Measurements from ENCODE around the gene TMEM219.
A peak's percentile ranks its signal among the peaks of the same experiment; 100 is the strongest.
"Not testable (repeated sequence)": the region's sequence is repeated elsewhere in the genome, so short reads cannot be mapped to it uniquely, and the experiment has no call there.

TMEM219 gene, protein sequence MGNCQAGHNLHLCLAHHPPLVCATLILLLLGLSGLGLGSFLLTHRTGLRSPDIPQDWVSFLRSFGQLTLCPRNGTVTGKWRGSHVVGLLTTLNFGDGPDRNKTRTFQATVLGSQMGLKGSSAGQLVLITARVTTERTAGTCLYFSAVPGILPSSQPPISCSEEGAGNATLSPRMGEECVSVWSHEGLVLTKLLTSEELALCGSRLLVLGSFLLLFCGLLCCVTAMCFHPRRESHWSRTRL

GRCh38 chr16:29961479-29962343 is at the start of gene TMEM219:
Gene TMEM219, plus strand, starts transcription at chr16:29962079. Its CDS starts 1,065 bp downstream, at chr16:29963144.
- DNase-seq = peak; percentile 88 to 89

GRCh38 chr16:29912087-29912486 is 49.8 kb upstream of the TMEM219 start:
- DNase-seq = no peak

GRCh38 chr16:29913514-29913913 is 48.4 kb upstream of the TMEM219 start:
- DNase-seq = no peak

DNA sequence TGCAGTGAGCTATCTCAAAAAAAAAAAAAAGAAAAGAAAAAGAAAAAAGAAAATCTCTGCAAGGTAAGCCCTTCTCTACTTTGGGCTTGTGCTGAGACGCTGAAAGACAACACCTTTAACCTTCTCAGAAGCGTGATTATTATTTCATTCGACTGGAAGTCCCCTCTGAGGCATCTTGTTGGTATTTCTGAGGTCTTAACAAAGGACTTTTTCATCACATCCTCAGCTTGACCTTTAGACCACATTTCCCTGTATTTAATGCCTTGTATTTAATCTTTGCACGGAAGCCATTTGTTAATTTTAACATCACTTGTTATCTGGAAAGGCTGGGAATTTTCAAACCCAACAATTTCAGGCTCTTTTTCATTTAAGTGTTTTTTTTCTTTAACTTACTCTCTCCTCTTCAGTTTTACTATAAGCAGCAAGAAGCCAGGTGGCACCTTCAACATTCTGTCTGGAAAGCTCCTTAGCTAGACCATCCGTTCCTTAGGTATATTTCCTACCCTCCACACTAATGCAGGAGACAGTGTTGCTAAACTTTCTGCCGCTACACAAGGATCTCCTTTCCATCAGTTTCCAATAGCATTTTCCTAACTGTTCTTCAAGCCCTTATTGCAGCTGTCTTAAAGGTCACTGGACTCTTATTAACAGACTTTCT is 46.2 kb upstream of the TMEM219 start:
- peak in 1 of 2 experiments; percentile 59 for DNase-seq

GRCh38 chr16:29916979-29917378 is 44.9 kb upstream of the TMEM219 start:
- DNase-seq = no peak

DNA sequence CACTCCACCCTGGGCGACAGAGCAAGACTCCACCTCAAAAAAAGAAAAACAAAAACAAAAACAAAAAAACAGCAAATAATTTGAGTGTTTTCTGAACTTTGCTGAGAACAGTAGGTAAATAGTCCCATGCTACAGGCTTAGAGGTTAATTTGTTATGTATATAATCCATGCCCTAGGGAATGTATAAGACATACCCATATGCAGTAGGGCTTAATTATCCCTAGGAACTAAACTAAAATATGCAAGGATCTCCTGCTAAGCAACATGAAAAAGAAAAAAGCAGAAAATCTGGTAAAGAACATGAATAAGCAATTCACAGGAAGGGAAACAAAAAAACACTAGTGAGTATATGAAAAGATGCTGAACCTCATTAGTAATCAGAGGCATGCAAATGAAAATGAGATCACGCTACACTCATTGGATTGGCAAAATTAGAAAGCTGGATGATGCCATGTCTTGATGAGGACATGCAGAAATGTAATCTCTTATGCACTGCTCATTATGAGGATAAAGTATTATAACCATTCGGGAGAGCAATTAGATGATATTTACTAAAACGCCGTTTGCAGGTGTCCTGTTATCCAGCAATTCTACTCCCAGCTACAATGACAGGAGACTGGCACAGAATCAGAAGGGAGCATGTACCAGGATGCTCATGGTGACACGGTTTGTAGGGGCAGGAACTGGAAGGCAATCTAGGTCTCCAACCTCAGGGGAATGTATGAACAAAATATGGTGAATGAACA is 41.4 kb upstream of the TMEM219 start:
- no peak for DNase-seq

DNA sequence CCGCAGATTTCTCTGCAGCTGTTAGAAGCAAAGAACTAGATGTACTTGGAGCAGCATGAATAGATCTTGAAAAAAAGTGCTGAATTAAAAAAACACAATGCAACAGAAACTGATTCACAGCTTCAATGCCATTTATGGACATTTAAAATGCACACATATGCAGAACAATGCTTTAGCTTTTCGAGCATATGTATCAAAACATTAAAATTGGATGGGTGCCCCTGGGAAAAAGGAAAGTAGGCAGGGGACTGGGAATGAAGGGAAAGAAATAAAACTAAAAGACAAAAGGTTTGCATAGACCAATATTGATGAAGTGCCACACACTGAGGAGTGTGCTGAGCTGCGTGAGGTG is 40.9 kb upstream of the TMEM219 start:
- DNase-seq = no peak

DNA sequence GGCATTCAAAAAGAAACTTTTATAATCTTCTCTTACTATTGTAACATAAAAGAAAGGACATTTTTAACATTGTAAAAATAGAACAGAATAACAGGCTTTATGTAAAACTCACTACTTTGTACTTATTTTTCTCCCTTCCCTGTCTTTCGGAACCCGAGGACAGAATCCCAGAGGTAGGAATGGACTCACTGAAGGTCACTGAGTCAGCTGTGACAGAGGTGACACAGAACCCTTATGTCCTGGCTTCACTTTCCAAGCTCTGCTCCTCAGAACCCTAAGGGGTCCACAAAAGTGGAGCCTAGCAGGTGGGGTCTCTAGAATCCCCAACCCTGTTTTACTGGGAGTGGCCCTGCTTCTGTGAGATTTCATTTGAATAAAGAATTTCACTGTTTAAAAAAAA is 39.6 kb upstream of the TMEM219 start:
- DNase-seq = no peak

DNA sequence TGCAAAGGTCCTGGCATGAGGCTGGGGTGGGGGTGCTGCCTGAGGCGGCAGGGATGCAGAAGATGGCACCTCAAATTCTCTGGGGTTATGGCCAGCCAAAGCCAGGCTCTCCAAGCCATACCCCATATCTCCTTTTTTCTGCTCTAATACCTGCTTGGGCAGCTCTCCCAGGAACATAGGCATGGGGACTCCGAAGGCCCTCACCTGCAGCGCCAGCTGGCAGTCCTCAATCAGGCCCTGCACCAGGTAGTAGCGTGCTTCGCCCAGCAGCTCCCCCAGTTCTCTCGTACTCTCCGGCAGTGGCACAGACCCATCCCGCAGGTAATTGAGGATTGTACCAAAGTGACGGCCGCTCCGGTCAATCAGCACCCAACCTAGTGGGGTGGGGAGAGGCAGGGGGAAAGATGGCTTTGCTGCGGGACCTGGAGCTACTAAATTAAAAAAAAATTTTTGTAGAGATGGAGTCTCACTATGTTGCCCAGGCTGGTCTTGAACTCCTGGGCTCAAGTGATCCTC is 38.8 kb upstream of the TMEM219 start:
- DNase-seq = no peak

DNA sequence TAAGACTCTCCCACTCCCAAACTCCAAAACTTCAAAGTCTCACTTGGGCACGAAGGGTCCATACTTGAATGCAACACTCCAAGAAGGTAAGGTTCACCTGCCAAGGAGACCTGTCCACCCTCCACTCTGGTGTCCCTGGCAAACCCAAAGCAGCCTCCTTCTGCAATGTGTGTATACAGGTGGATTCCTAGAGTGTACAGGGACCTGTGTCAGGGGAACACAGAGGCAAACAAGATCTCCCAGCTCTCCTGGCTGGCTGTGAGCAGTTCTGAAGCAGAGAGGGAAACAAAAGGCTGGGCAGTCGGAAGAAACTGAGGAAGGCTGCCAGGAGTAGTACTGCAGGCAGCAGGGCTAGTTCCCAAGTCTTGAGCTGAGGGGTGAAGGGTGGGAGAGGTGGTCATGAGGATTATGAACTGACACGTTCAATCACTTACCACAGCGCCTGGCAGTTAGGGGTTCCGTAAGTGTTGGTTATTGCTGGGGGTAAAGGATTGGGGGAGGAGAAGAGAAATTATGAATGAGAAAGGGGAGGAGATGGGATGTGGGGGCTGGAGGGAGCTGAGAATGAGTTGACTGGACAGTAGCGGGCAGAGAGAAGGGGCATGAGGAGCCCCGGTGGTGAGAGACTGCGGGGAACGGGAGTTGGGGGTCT is 36.6 kb upstream of the TMEM219 start:
- DNase-seq = no peak

GRCh38 chr16:29925781-29926710 is 35.8 kb upstream of the TMEM219 start, which contains the start of gene KCTD13:
Gene KCTD13, minus strand, starts transcription at chr16:29926226. Its CDS starts 193 bp downstream, at chr16:29926033.
- peak; percentile 63 to 80 for DNase-seq

DNA sequence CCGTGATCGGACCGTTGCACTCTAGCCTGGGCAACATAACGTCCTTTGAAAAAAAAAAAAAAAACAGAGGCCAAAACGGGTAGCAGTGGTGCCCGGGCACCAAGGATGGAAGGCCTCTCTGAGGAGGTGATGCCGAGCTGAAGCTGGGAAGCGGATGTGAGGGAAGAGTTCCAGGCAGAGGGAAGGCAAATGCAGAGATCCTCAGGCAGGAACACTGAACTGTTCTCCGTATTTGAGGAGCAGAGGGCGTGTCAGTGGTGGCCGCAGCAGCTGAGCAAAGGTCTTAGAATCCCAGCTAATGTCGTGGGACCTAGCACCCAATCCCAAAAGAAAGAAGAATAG is 35.2 kb upstream of the TMEM219 start:
- peak in 1 of 2 experiments; percentile 69 for DNase-seq

GRCh38 chr16:29927070-29927905 is 34.6 kb upstream of the TMEM219 start:
- no peak for DNase-seq

- DNase-seq = not testable (repeated sequence)
Measured at GRCh38 chr16:29931750-29932149, 30.1 kb upstream of the TMEM219 start.

GRCh38 chr16:29940656-29941055 is 21.2 kb upstream of the TMEM219 start:
- DNase-seq = no peak

DNA sequence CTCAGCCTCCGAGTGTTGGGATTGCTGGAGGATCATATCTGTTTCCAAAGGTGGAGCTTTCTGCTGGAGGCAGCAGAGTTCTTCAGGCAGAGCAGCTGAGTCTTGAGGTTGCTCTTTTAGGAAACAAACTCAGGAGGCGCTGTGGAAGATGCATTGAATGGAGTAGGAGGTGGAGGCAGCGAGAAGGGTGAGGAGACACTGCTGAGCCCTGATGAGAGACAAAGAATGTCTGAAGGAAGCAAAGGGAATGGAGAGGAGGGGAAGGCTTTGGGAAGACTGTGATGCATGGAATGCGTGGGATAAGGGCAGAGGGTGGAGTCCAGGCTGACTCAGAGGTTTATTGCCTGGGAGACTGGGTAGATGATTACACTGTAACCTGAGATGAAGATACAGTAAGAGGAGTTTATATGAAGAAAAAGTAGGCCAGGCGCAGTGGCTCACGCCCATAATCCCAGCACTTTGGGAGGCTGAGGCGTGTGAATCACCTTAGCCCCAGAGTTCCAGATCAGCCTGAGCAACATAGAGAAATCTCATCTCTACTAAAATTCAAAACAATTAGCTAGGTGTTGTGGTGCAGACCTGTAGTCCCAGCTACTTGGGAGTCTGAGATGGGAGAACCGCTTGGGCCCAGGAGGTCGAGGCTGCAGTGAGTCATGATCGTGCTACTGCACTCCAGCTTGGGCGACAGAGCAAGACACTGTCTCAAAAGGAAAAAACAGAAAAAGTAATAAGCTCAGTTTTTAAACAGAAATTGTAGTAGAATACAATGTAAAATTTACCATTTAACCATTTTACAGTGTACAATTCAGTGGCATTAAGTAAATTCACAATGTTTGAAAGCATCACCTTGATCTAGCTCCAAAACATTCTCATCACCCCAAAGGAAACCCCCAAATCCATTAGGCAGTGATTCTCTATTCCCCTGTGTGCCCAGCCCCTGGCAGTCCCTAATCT is 17.8 kb upstream of the TMEM219 start:
- DNase-seq = peak; percentile 98 to 100

DNA sequence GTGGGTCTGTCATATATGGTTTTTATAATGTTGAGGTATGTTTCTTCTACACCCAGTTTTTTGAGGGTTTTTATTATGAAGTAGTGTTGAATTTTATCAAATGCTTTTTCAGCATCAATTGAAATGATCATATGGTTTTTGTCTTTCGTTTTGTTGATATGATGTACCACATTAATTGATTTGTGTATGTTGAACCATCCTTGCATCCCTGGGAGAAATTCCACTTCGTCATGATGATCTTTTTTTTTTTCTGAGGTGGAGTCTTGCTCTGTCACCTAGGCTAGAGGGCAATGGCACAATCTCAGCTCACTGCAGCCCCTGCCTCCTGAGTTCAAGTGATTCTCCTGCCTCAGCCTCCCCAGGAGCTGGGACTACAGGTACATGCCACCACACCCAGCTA is 14.0 kb upstream of the TMEM219 start:
- DNase-seq = no peak

DNA sequence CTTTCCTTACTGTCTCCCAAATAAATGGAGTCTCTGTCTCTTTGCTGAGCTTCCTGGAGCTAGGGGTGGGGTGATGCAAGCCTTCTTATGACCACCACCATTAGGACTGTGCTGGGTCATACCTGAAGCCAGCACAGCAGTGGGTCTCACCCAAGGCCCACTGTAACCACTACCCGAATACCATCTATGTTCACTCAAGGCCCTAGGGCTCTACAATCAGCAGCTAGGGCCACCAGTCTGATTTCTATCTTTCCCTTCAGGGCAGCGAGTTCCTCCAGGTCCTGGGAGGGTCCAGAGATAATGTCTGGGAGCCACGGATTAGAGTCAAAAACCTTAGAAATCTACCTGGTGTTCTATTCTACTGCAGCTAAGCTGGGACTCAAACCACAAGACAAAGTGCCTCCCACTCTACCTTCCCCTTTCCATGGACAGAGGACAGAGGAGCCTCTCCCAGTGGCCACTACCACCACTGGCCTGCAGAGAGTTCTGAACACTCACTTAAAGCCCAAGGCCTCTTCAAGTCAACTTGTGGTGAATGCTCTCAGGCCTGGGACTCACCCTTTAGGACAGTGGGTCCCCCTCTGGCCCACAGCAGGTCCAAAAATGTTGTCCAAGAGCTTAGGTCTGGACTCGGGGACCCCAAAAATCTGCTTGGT is 10.9 kb upstream of the TMEM219 start:
- DNase-seq = no peak
